CD4-positive, alpha-beta T cell treated with Interleukin-2 at 100 ng/mL for 4 hours (primary cell): Measurements from ENCODE around the gene HECTD1.
"Not testable (repeated sequence)": the region's sequence is repeated elsewhere in the genome, so short reads cannot be mapped to it uniquely, and the experiment has no call there.

Experiments
- DNase-seq: peaks from one replicate; pipeline ENCODE4 v3.0.0-alpha.2; 2020; ENCODE audit warnings: low spot score

The HECTD1 gene

GRCh38 chr14:31142455-31143087 is 65.0 kb downstream of the HECTD1 start:
- DNase-seq: no peak

DNA sequence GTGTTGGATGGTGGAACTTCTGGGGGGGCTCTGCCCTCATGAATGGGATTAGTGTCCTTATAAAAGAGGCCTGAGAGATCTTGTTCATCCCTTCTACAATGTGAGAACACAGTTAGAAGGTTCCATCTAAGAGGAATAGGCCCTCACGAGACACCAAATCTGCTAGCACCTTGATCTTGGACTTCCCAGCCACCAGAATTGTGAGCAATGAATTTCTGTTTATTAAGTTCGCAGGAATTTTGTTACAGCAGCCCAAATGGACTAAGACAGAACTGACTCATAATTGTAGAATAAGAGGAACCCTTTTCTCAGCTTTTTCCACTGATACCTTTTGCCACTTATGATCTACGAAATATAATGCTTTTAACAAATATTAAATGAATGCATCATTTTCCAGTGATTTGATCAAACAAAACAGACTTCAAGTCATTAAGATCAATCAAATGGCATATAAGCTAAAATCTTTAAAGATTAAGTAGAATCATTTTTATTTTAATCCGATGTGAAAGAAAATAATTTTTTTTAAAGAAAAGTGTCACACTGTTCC is 68.2 kb downstream of the HECTD1 start:
- no peak for DNase-seq

GRCh38 chr14:31138301-31138700 is 69.3 kb downstream of the HECTD1 start:
- no peak for DNase-seq

DNA sequence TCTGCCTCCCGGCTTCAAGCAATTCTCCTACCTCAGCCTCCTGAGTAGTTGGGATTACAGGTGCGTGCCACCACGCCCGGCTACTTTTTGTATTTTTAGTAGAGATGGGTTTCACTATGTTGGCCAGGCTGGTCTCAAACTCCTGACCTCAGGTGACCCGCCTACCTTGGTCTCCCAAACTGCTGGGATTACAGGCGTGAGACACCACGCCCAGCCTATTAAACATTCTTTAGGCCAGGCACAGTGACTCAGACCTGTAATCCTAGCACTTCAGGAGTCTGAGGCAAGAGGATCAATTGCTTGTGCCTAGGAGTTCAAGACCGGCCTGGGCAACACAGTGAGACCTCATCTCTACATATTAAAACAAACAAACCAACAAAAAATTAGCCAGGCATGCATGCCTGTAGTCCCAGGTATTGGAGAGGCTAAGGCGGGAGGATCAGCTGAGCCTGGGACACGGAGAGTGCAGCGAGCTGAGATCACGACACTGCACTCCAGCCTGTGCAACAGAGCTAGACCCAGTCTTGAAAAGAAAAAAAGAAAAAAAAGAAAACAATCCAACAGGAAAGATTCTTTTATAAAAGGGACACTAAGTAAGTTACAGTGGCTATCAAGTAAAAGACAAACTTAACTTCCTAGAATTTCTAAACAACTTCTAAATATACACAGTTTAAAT is 70.2 kb downstream of the HECTD1 start:
- no peak for DNase-seq

GRCh38 chr14:31133133-31133532 is 74.5 kb downstream of the HECTD1 start:
- no peak for DNase-seq

DNA sequence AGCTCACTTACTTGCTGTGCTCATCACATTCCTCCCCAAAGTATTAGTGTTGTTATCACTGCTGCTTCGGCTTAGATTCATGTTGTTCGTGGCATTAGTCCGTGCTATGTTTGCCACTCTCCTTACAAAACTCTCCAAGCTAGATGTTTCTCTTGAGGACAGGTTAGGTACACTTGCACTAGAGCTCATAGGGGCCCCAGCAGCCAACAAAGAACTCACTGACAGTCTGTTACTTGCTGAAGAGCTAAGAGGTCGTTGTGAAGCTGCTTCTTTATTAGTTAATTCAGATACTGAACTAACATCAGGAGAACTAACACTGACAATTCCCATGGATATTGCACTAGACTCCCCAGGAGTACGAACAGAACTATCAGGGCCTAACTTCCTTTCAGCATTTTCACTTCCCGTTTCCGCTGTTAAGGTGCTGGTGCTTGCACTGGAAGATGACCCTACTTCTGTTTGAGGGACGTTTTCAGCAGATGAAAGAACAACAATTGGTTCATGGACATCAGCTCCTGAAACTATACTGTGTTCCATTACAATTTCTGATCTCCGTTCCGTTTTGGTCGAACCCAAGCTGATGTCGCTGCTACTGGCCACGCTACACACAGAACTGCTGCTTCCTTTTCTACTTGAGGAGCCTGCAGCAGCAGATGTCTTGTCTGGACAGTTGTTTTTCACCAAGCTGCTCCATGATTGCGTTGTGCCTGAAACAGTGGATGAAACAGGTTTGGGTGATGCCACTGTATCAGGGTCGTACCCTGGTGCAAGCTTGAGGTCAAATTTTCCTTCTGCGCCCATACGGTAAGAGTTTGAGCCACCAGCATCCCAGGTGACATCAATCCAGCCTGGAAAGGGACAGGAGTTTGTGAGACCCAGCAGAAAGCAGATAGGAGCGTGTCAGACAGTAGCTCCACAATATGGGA is 78.7 kb downstream of the HECTD1 start:
- DNase-seq: no peak

GRCh38 chr14:31127690-31128089 is 79.9 kb downstream of the HECTD1 start:
- DNase-seq: peak; percentile 84

DNA sequence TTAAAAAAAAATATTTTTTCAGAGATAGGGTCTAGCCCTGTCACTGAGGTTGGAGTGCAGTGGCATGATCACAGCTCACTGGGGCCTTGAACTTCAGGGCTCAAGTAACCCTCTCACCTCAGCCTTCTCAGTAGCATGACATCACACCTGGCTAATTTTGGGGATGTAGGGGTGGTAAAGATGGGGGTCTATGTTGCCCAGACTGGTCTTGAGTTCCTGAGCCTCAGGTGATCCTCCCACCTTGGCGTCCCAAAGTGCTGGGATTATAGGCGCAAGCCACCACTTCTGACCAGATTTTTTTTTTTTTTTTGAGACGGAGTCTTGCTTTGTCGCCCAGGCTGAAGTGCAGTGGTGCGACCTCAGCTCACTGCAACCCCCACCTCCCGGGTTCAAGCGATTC is 80.9 kb downstream of the HECTD1 start:
- DNase-seq: no peak

DNA sequence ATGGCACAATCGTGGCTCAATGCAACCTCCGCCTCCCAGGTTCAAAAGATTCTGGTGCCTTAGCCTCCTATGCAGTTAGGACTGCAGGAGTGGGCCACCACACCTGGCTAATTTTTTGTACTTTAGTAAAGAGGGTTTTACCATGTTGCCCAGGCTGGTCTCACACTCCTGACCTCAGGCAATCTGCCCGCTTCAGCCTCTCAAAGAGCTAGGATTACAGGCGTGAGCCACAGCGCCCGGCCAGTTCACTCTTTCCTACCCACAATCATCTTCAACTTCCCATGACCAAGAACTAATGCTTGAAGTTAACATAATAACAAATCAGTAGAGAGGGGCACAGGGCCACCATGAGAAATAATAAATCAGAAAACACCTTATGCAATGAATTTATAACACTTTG is 82.4 kb downstream of the HECTD1 start:
- no peak for DNase-seq

DNA sequence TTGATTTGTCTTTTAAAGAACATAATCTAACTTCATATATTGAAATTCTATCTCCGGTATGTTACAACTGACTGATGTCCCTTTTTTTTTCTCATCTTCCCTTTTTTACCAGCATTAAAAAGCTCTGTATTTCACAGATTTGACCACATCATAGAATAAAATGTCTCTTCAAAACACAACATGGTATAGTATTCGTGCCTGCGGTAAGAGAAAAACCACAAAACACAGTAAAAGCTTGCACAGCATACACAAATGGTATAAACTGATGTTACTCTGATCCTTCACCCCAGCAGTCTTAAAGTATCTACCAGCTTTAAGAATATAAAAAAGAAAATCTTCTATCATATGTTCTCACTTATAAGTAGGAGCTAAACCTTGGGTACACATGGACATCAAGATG is 83.4 kb downstream of the HECTD1 start:
- peak; percentile 67 for DNase-seq

DNA sequence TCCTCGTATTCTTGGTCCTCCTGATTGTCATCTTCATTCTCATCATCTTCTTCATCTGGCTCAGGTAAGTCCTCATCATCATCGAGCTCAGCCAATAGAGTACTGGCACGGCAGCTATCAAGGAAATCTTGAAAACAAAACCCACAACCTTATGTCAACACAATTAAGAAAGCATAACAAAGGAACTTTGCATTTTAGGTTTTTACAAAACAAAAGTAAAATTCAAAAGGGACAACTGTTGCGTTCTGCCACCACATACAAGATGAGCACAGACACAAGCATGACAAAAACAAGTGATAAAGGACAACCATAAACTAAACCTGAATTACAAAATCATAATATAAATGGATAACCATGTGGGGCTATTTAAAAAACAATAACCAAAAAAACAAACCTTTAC is 84.7 kb downstream of the HECTD1 start:
- no peak for DNase-seq

GRCh38 chr14:31122098-31122611 is 85.4 kb downstream of the HECTD1 start:
- DNase-seq: no peak

- DNase-seq: no peak
Measured at GRCh38 chr14:31118892-31119291, 88.7 kb downstream of the HECTD1 start.

DNA sequence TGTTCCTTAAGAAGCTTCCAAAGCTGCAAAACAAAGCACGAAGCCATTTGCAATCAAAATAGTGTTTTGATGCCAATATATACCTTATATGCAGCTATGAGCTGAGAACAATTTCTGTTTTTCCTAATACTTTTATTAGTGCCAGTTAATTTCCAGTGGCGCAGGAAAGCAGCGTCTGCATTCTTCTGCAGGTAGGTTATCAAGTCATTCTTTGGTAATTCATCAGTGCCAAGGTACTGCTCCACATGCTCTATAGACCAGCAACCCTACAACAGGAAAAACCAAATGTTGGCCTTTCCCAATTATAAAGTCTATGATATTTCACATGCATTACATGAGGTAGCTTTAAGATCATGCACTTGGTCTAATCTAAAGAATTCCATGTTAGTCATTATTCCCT is 93.8 kb downstream of the HECTD1 start:
- no peak for DNase-seq

DNA sequence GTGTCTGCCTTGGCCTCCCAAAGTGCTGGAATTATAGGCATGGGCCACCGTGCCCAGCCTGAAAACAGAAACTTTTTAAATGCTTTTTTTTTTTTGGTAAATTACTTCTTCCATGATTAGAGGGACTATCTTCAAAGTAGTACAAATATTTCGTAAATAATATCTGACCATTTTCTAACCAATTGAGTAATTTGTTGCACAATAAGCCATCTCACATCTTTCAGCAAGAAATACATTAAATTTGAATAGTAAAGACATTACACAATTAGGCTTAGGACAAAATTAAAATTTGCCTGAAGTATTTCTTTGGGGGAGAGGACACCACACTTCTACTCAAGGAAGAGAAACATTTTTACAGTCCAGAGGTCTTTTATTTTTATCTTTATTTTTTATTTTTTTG is 96.7 kb downstream of the HECTD1 start:
- DNase-seq: no peak

- DNase-seq: no peak
Measured at GRCh38 chr14:31109257-31109656, 98.3 kb downstream of the HECTD1 start.

GRCh38 chr14:31106768-31107167 is 100.8 kb downstream of the HECTD1 start:
- DNase-seq: no peak

DNA sequence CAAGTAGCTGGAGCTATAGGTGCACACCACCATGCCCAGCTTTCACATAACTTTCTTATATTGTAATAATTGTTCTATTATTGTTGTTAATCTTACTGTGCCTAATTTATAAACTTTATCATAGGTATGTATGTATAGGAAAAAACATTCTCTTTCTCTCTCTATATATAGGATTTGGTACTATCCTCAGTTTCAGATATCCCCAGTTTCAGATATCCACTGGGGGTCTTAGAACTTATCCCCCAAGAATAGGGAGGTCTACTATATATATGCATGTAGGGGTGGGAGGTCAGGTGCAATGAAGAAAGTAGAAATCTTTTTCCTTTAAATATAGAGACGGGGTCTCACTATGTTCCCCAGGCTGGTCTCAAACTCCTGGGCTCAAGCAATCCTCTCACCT is 110.5 kb downstream of the HECTD1 start:
- DNase-seq: no peak

DNA sequence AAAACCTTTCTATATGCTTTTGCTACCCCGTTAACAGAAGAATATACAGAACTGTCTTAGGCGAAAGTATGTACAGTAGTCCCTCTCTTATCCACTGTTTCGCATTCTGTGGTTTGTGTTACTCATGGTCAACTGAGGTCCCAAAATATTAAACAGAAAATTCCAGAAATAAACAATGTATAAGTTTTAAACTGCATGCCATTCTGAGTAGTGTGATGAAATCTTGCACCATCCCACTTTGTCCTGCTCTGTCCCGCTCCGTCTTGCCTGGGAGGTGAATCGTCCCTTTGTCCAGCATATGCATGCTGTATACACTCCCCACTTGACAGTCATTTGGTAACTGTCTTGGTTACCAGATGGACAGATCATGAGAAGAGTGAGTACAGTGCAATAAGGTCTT is 111.3 kb downstream of the HECTD1 start:
- no peak for DNase-seq

DNA sequence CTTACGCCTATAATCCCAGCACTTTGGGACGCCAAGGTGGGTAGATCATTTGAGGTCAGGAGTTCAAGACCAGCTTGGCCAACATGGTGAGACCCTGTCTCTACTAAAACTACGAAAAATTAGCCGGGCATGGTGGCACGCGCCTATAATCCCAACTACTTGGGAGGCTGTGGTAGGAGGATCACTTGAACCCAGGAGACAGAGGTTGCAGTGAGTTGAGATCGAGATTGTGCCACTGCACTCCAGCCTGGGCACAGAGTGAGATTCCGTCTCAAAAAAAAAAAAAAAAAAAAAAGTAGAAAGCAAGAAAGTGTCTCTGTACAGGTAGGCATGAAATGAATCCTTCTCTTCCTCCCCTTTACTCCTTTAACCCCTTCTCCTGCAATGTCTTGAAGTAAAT is 111.8 kb downstream of the HECTD1 start:
- not testable (repeated sequence) for DNase-seq

DNA sequence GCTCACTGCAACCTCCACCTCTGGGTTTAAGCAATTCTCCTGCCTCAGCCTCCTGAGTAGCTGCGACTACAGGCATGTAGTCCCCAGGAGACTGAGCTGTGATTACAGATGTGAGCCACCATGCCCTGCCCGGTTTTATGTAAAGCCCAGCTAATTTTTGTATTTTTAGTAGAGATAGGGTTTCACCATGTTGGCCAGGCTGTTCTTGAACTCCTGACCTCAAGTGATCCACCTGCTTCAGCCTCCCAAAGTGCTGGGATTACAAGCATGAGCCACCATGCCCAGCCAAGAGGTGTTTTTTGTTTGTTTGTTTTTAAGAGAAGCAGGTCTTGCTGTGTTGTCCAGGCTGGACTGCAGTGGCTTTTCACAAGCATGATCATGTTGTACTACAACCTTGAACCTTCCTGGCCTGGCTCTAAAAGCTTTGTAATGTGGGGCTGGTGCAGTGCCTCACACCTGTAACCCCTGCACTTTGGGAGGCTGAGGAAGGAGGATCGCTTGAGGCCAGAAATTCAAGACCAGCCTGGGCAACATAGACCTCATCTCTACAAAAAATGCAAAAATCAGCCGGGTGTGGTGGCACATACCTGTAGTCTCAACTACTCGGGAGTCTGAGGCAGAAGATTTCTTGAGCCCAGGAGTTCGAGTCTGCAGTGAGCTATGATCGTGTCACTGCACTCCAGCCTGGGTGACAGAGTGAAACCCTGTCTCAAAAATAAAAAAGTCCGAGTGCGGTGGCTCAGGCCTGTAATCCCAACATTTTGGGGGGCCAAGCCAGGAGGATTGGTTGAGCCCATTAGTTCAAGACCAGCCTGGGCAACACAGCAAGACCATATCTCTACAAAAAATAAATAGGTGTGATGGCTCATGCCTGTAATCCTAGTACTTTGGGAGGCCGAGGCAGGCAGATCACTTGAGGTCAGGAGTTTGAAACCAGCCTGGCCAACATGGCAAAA is 113.4 kb downstream of the HECTD1 start:
- DNase-seq: not testable (repeated sequence)
